Cardiac muscle cell (in vitro differentiated cells and primary cell): ENCODE results near the gene TBX4. TPM values are rescaled to one million over a fixed set of nuclear protein-coding genes. Genes with fewer than 3 reads are reported as not detected.

Experiments
- DNase-seq, 2 donors: peaks; one replicate each; pipeline versions ENCODE4 v3.0.0 to v3.0.0-alpha.2; 2010 to 2017; ENCODE audit warnings: low read depth in 1 of 2, low spot score in 1 of 2
- H3K27ac ChIP-seq: fragments of 200-600 bp; sonication (generic); 2 replicates; pipeline ENCODE4 v1.5.1; 2016
- H3K27me3 ChIP-seq: fragments of 200-600 bp; sonication (generic); 2 replicates; pipeline ENCODE4 v1.6.0; 2016; ENCODE audit warnings: control low read depth
- H3K36me3 ChIP-seq: fragments of 200-600 bp; sonication (generic); 2 replicates; pipeline ENCODE4 v1.5.1; 2016; ENCODE audit warnings: control low read depth
- H3K4me1 ChIP-seq: fragments of 200-600 bp; sonication (generic); 2 replicates; pipeline ENCODE4 v1.8.1; 2017; ENCODE audit warnings: low read depth, mild to moderate bottlenecking, mixed run types
- H3K4me3 ChIP-seq: fragments of 200-600 bp; sonication (generic); 2 replicates; pipeline ENCODE4 v1.5.1; 2016; ENCODE audit warnings: mild to moderate bottlenecking
- H3K9me3 ChIP-seq: fragments of 200-600 bp; sonication (generic); 2 replicates; pipeline ENCODE4 v1.5.1; 2017; ENCODE audit warnings: low read depth, mild to moderate bottlenecking, control low read depth
- polyA plus RNA-seq: library from polyadenylated mRNA; unstranded; fragments of >200 nt; fragmentation: Nextera tagmentation; extraction: Ambion mirVana; gene quantifications from 2 replicates; pipeline ENCODE4 v1.2.1, GENCODE V29; 2016
- total RNA-seq: library from RNA; depleted of rRNA; stranded (reverse); fragments of >200 nt; gene quantifications from 2 replicates; pipeline ENCODE4 v1.2.3, GENCODE V29; 2016
- TF ChIP-seq, protein P1 (sequence below): IDR thresholded peaks from 2 replicates; pipeline ENCODE4 v1.5.1; 2012; ENCODE audit warnings: low read depth, mild to moderate bottlenecking, low read length

TBX4 gene
- total and polyA plus RNA-seq, 2 experiments from 2014 or later: 0.54 to 1.6 TPM

GRCh38 chr17:61484174-61484573, 32.0 kb downstream of the TBX4 start:
- Histone ChIP-seq H3K36me3 (no peaks in the 10 kb centered on the region), H3K9me3 (no peaks in the 10 kb centered on the region), H3K4me3 (no peak overlapping the region), H3K4me1 (peaks cover 37% of the 10 kb centered on the region), H3K27ac (no peak overlapping the region), H3K27me3 (no peaks in the 10 kb centered on the region)
- TF ChIP-seq, protein P1, sequence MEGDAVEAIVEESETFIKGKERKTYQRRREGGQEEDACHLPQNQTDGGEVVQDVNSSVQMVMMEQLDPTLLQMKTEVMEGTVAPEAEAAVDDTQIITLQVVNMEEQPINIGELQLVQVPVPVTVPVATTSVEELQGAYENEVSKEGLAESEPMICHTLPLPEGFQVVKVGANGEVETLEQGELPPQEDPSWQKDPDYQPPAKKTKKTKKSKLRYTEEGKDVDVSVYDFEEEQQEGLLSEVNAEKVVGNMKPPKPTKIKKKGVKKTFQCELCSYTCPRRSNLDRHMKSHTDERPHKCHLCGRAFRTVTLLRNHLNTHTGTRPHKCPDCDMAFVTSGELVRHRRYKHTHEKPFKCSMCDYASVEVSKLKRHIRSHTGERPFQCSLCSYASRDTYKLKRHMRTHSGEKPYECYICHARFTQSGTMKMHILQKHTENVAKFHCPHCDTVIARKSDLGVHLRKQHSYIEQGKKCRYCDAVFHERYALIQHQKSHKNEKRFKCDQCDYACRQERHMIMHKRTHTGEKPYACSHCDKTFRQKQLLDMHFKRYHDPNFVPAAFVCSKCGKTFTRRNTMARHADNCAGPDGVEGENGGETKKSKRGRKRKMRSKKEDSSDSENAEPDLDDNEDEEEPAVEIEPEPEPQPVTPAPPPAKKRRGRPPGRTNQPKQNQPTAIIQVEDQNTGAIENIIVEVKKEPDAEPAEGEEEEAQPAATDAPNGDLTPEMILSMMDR: no peak
- no peak for DNase-seq

DNA sequence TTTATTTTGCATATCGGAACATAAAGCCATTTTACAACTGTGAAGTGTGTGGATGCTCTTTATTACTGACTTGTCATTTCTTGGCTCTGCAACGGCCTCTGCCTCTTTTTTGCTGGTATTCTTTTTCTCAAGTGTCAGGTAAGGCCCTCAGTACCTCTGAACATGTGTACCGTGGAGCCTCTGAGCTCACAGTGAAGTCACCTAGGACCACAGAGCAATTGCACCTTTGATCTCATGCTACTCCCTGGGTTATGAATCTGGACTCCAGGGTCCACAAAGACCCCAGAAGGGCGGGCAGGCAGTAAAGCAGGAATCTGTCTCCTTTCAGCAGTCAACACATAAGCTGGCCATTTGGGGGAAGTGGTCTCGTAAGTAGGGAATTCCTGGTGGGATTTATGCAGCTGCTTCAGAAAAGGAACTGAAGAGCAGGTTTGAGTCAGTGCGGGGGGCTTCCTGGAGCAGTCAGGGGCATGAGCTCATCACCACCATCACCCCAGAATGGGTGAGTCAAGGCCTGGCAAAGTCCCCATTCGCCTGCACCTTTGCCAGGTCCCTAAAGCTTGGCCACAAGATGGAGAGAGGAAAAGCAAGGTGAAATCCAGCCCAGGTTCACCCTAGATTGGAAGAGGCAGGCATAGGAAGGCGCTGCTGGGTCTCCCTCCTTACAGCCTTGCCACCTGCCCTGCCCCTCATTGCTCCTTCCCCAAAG, 33.0 kb downstream of the TBX4 start:
- Histone ChIP-seq H3K9me3 (no peaks in the 10 kb centered on the region), H3K27ac (peak overlapping the region; percentile 94), H3K27me3 (no peaks in the 10 kb centered on the region), H3K4me1 (peaks cover 37% of the 10 kb centered on the region), H3K36me3 (no peaks in the 10 kb centered on the region), H3K4me3 (no peak overlapping the region)
- TF ChIP-seq, protein P1: no peak
- DNase-seq: no peak

DNA sequence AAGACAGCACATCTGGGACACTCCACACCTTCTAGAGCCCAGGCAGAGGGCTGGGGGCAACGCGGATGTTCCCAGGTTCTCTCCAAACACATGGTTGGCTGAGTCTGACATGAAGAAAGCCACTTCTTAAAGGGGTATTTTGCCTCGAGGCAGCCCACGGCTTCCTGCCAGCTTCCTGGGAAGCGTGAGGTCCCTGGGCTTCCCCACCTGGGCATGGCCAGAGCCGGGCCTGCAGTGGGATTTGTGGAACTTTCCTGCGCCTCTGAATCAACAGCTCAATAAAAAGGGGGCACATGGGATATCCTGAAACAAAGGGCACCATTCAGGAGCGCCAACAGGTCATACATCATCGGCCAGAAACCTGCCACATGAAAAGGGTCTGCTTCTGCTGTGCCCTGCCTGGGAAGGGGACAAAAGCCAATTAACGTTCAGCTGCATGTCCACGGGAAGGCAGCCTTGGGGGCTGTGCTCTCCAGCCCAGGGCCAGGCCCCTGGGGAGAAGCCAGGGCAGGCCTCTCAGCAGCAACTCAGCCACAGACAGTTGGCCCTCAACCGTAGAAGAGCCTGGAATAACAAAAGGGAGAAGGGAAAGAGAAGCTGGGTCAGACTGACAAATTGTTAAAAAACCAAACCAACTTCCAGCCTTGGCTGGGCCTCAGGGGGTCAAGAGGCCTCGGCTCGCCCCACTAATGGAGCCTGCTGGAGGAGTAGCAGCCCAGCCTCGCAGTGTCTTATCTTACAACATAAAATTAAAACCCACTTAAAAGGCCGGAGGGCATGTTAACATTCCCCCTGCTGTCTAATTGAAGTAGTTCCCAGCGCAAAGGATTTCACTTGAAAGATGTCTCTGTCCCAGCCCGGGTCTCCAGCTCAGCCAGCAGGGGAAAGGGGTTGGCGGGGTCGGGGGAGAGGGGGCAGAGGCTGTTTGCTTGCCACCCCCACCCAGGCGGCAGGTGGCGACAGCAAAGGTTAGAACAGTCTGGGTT, 34.2 kb downstream of the TBX4 start:
- no peak overlapping the region for H3K4me3 ChIP-seq
- H3K36me3 ChIP-seq: no peaks in the 10 kb centered on the region
- DNase-seq: peak in 1 of 2 donors; percentile 82
- H3K9me3 ChIP-seq: no peaks in the 10 kb centered on the region
- TF ChIP-seq, protein P1: no peak
- peaks cover 37% of the 10 kb centered on the region for H3K4me1 ChIP-seq
- H3K27ac ChIP-seq: peak overlapping the region; percentile 94
- H3K27me3 ChIP-seq: no peaks in the 10 kb centered on the region

- Histone ChIP-seq H3K4me1 (peaks cover 37% of the 10 kb centered on the region), H3K4me3 (no peak overlapping the region), H3K36me3 (no peaks in the 10 kb centered on the region), H3K9me3 (no peaks in the 10 kb centered on the region), H3K27ac (peak overlapping the region; percentile 94), H3K27me3 (no peaks in the 10 kb centered on the region)
- peak in 1 of 2 donors; percentile 41 for DNase-seq
- TF ChIP-seq, protein P1: no peak
Measured at GRCh38 chr17:61487161-61487988, 35.2 kb downstream of the TBX4 start.

DNA sequence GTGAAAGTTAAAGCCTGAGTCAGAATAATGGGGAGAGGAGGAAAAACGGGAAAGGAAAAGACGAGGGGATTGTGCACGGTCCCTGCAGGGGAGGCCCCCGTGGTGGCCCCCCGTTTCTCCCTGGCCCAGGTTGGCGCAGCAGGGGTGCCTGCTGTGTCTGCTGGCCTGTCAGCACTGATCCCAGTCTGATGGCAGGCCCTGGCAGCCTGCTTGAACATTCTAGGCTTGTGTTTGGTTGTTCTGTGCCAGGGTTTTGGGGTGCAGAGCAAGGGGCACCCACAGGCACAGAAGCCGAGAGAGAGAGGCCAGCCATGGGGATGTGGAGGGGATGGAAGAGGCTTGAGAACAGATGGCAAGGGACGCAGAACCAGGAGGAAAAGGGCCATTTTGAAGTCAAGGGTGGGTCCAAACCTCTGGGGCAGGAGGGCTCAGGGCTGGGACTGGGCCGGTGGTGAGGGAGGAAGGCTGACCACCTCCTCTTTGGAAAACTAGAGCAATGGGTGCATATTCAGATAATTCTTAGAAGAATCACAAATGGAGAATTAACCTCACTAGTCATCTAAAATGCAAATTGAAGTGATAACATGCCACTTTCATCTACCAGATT, 35.9 kb downstream of the TBX4 start:
- peak overlapping the region; percentile 94 for H3K27ac ChIP-seq
- TF ChIP-seq, protein P1: no peak
- peaks cover 37% of the 10 kb centered on the region for H3K4me1 ChIP-seq
- H3K27me3 ChIP-seq: no peaks in the 10 kb centered on the region
- no peaks in the 10 kb centered on the region for H3K36me3 ChIP-seq
- no peaks in the 10 kb centered on the region for H3K9me3 ChIP-seq
- no peak for DNase-seq
- no peak overlapping the region for H3K4me3 ChIP-seq
